H1 (cell line): ENCODE results near the gene NDUFB3. TPM values are rescaled to one million over a fixed set of nuclear protein-coding genes. Genes with fewer than 3 reads are reported as not detected.

Source experiments
- CTCF ChIA-PET: fragments of 300-600 bp; sonication (Branson Sonifier 250); formaldehyde crosslinking; loops from one replicate; lab custom pipeline; 2021; ENCODE audit not compliant: partially characterized antibody; lab: Charles Lee
- POLR2A ChIA-PET: fragments of 300-600 bp; sonication (Branson Sonifier 250); formaldehyde crosslinking; loops from one replicate; lab custom pipeline; 2021; ENCODE audit warnings: inconsistent platforms; ENCODE audit not compliant: partially characterized antibody; lab: Charles Lee
- DNase-seq, 2 experiments: peaks; one replicate each; pipeline versions ENCODE4 v3.0.0 to v3.0.0-alpha.2; 2010 to 2022; ENCODE audit warnings: low spot score in 2 of 2, low read depth in 1 of 2, mixed read lengths in 1 of 2
- FAIRE-seq: peaks from 2 replicates; lab custom pipeline; 2011; peaks lifted over from hg19 to GRCh38; lab: Jason Lieb, UNC
- H2AFZ ChIP-seq: 2 replicates; pipeline ENCODE4 v1.8.1; 2012; ENCODE audit warnings: low read length, inconsistent platforms
- H2AK5ac ChIP-seq: 2 replicates; pipeline ENCODE4 v1.6.1; 2013; ENCODE audit warnings: low read depth, low read length
- H2BK120ac ChIP-seq: replicated peaks from 2 replicates; pipeline ENCODE3; 2013; ENCODE audit warnings: low read depth, low read length, inconsistent platforms
- H2BK12ac ChIP-seq: 2 replicates; pipeline ENCODE4 v1.6.1; 2013; ENCODE audit warnings: low read depth, low read length
- H2BK15ac ChIP-seq: 2 replicates; pipeline ENCODE4 v1.6.1; 2013; ENCODE audit warnings: low read length
- H2BK20ac ChIP-seq: 2 replicates; pipeline ENCODE4 v1.6.1; 2013; ENCODE audit warnings: low read length
- H2BK5ac ChIP-seq: 2 replicates; pipeline ENCODE4 v1.6.1; 2013; ENCODE audit warnings: low read depth, low read length
- H3K14ac ChIP-seq: 2 replicates; pipeline ENCODE4 v1.6.1; 2013; ENCODE audit warnings: inconsistent platforms; ENCODE audit not compliant: insufficient read length
- H3K18ac ChIP-seq: 2 replicates; pipeline ENCODE4 v1.6.1; 2013; ENCODE audit warnings: low read length; ENCODE audit errors: extremely low read depth
- H3K23ac ChIP-seq: 2 replicates; pipeline ENCODE4 v1.6.1; 2013; ENCODE audit warnings: inconsistent platforms; ENCODE audit not compliant: insufficient read length
- H3K23me2 ChIP-seq: 2 replicates; pipeline ENCODE4 v1.6.1; 2013; ENCODE audit warnings: low read depth, low read length
- H3K27ac ChIP-seq: 2 replicates; pipeline ENCODE4 v1.6.1; 2011; ENCODE audit warnings: low read depth, low read length, inconsistent platforms
- H3K27me3 ChIP-seq, 4 experiments: replicated peaks in 1 of 4; 1 replicate in 1 of 4; 2 replicates in 3 of 4; pipeline versions ENCODE4 v1.6.1 to v1.8.1; 2011 to 2013; ENCODE audit warnings: low read length in 3 of 4, mild to moderate bottlenecking in 3 of 4, inconsistent platforms in 2 of 4, mixed read lengths in 2 of 4, moderate library complexity in 1 of 4; ENCODE audit not compliant: control insufficient read depth in 3 of 4, insufficient read depth in 3 of 4; ENCODE audit errors: extremely low read depth in 1 of 4
- H3K36me3 ChIP-seq, 4 experiments: 2 replicates each; pipeline versions ENCODE4 v1.6.1 to v1.8.1; 2011 to 2013; ENCODE audit warnings: mild to moderate bottlenecking in 4 of 4, low read length in 3 of 4, moderate library complexity in 2 of 4, control low read depth in 1 of 4, inconsistent platforms in 1 of 4; ENCODE audit not compliant: insufficient read depth in 4 of 4, control insufficient read depth in 2 of 4
- H3K4ac ChIP-seq: replicated peaks from 2 replicates; pipeline ENCODE3; 2013; ENCODE audit warnings: low read length, low read depth, mixed read lengths, inconsistent platforms; ENCODE audit not compliant: insufficient read length
- H3K4me1 ChIP-seq, 4 experiments: replicated peaks in 1 of 4; 1 replicate in 1 of 4; 2 replicates in 3 of 4; pipeline versions ENCODE4 v1.6.1 to v1.8.1; 2011 to 2013; ENCODE audit warnings: low read length in 3 of 4, inconsistent platforms in 2 of 4, mixed read lengths in 1 of 4; ENCODE audit not compliant: insufficient read depth in 4 of 4, control insufficient read depth in 3 of 4
- H3K4me2 ChIP-seq, 2 experiments: 2 replicates each; pipeline versions ENCODE4 v1.6.1 to v1.8.1; 2011 to 2013; ENCODE audit warnings: low read depth in 2 of 2, low read length in 2 of 2, control low read depth in 1 of 2, inconsistent platforms in 1 of 2, mild to moderate bottlenecking in 1 of 2; ENCODE audit not compliant: insufficient read depth in 1 of 2
- H3K4me3 ChIP-seq, 4 experiments: fragments of 200-600, 300-600 bp in 1 of 4; sonication (generic), shearing (Covaris generic), sonication (Bioruptor Twin) in 1 of 4; 2 replicates each; pipeline versions ENCODE4 v1.5.1 to v1.8.1; 2011 to 2016; ENCODE audit warnings: low read length in 4 of 4, low read depth in 3 of 4, control low read depth in 2 of 4, inconsistent platforms in 2 of 4, mild to moderate bottlenecking in 2 of 4, mixed read lengths in 1 of 4, moderate library complexity in 1 of 4; ENCODE audit not compliant: insufficient read depth in 2 of 4; ENCODE audit errors: extremely low read depth in 1 of 4
- H3K56ac ChIP-seq: replicated peaks from 2 replicates; pipeline ENCODE3; 2013; ENCODE audit warnings: low read depth, mild to moderate bottlenecking, mixed read lengths, low read length, inconsistent platforms; ENCODE audit not compliant: insufficient read length
- H3K79me1 ChIP-seq: 2 replicates; pipeline ENCODE4 v1.6.1; 2013; ENCODE audit warnings: low read depth, low read length, control low read depth
- H3K79me2 ChIP-seq, 2 experiments: 2 replicates each; pipeline versions ENCODE4 v1.6.1 to v1.8.1; 2012 to 2013; ENCODE audit warnings: low read length in 2 of 2, mild to moderate bottlenecking in 2 of 2, inconsistent platforms in 1 of 2; ENCODE audit not compliant: insufficient read depth in 2 of 2, control insufficient read depth in 1 of 2
- H3K9ac ChIP-seq, 4 experiments: replicated peaks in 1 of 4; 1 replicate in 1 of 4; 2 replicates in 3 of 4; pipeline versions ENCODE4 v1.6.1 to v1.8.1; 2011 to 2013; ENCODE audit warnings: low read depth in 3 of 4, low read length in 3 of 4, control low read depth in 2 of 4, mild to moderate bottlenecking in 2 of 4, moderate library complexity in 2 of 4, inconsistent platforms in 1 of 4; ENCODE audit errors: extremely low read depth in 1 of 4
- H3K9me3 ChIP-seq, 2 experiments: 2 replicates each; pipeline versions ENCODE4 v1.6.1 to v1.8.1; 2012 to 2013; ENCODE audit warnings: mild to moderate bottlenecking in 2 of 2, moderate library complexity in 2 of 2, control low read depth in 1 of 2, inconsistent platforms in 1 of 2, low read depth in 1 of 2, low read length in 1 of 2, mixed read lengths in 1 of 2; ENCODE audit not compliant: insufficient read depth in 2 of 2
- H4K20me1 ChIP-seq, 2 experiments: replicated peaks in 1 of 2; 2 replicates each; pipeline versions ENCODE3 to v1.8.1; 2011 to 2013; ENCODE audit warnings: inconsistent platforms in 2 of 2, low read length in 2 of 2, mild to moderate bottlenecking in 1 of 2; ENCODE audit not compliant: insufficient read depth in 2 of 2, control insufficient read depth in 1 of 2
- H4K5ac ChIP-seq: 2 replicates; pipeline ENCODE4 v1.6.1; 2013; ENCODE audit warnings: low read length, low read depth, mixed read lengths, inconsistent platforms; ENCODE audit not compliant: insufficient read length
- H4K8ac ChIP-seq: 2 replicates; pipeline ENCODE4 v1.8.0; 2013; ENCODE audit warnings: mild to moderate bottlenecking, moderate library complexity, low read length, inconsistent platforms; ENCODE audit not compliant: insufficient read depth; ENCODE audit errors: extremely low read depth
- H4K91ac ChIP-seq: replicated peaks from 2 replicates; pipeline ENCODE3; 2013; ENCODE audit warnings: low read length, mixed read lengths, inconsistent platforms; ENCODE audit not compliant: insufficient read length
- GTF2F1 ChIP-seq: IDR thresholded peaks from 2 replicates; pipeline ENCODE4 v1.6.1; 2012; ENCODE audit warnings: low read depth, low read length, improper control_type of control experiment, borderline replicate concordance
- HDAC6 ChIP-seq: IDR thresholded peaks from one replicate; pipeline ENCODE4 v1.7.1; 2012; ENCODE audit warnings: low read depth, mild to moderate bottlenecking, inconsistent platforms, low read length, moderate library complexity
- KDM1A ChIP-seq: fragments of 200-600, 300-600 bp; sonication (generic); IDR thresholded peaks from 2 replicates; pipeline ENCODE4 v1.7.1; 2016; ENCODE audit warnings: mild to moderate bottlenecking, low read length, borderline replicate concordance
- MAFK ChIP-seq: IDR thresholded peaks from 2 replicates; pipeline ENCODE4 v1.6.1; 2012; ENCODE audit warnings: low read depth, mild to moderate bottlenecking, improper control_type of control experiment, low read length
- RXRA ChIP-seq: IDR thresholded peaks from 2 replicates; pipeline ENCODE4 v1.6.1; 2011; ENCODE audit warnings: low read depth, mild to moderate bottlenecking, low read length, moderate library complexity; ENCODE audit not compliant: insufficient read depth
- SIN3A ChIP-seq, 2 experiments: IDR thresholded peaks in 1 of 2; conservative IDR thresholded peaks in 1 of 2; 2 replicates each; pipeline ENCODE4 v1.6.1; 2011 to 2012; ENCODE audit warnings: low read length in 2 of 2, improper control_type of control experiment in 1 of 2, low read depth in 1 of 2, mild to moderate bottlenecking in 1 of 2
- SIX5 ChIP-seq: IDR thresholded peaks from 2 replicates; pipeline ENCODE4 v1.6.1; 2011; ENCODE audit warnings: mild to moderate bottlenecking, low read depth, low read length
- SP4 ChIP-seq: IDR thresholded peaks from 2 replicates; pipeline ENCODE4 v1.6.1; 2012; ENCODE audit warnings: low read length, inconsistent platforms
- SUZ12 ChIP-seq: fragments of 200-600 bp; sonication (generic); IDR thresholded peaks from 2 replicates; pipeline ENCODE4 v1.6.1; 2012; ENCODE audit warnings: mild to moderate bottlenecking, inconsistent platforms, low read length, moderate library complexity, mixed read lengths
- TAF1 ChIP-seq: IDR thresholded peaks from 2 replicates; pipeline ENCODE4 v1.6.1; 2011; ENCODE audit warnings: mild to moderate bottlenecking, low read depth, low read length
- YY1 ChIP-seq: IDR thresholded peaks from 2 replicates; pipeline ENCODE4 v1.6.1; 2011; ENCODE audit warnings: low read depth, mild to moderate bottlenecking, low read length
- WGBS, 2 experiments: shearing (Covaris generic) in 1 of 2; methylation state at CpG; one replicate each; pipeline versions ENCODE4 v1.1.6 to v1.1.7; 2013 to 2015; ENCODE audit warnings: low lambda C conversion rate in 2 of 2, mixed read lengths in 2 of 2, inconsistent platforms in 1 of 2, low coverage in 1 of 2, missing lambda C conversion rate in 1 of 2; ENCODE audit not compliant: insufficient replicate concordance in 2 of 2, insufficient coverage in 1 of 2, insufficient read length in 1 of 2; ENCODE audit errors: extremely low coverage in 1 of 2, missing lambda C conversion rate in 1 of 2; 5-methylcytosine and 5-hydroxymethylcytosine counted together
- polyA plus RNA-seq, 7 experiments: library from polyadenylated mRNA; depleted of rRNA in 3 of 7; stranded (reverse) in 5 of 7; unstranded in 2 of 7; fragments of >200 nt in 5 of 7; fragments of 200-250 nt in 2 of 7; gene quantifications; 1 replicate in 5 of 7; 2 replicates in 1 of 7; 4 replicates in 1 of 7; pipeline versions ENCODE4 v1.2.1 to v1.2.3, GENCODE V29; 2011 to 2013; ENCODE audit warnings: missing spikeins in 2 of 7, mixed read lengths in 2 of 7
- total RNA-seq: library from RNA; stranded (reverse); fragmentation: NEBNext Ultra II Directional; extraction: Animal tissue kit (Norgen Biotek cat#: 25700); gene quantifications from 2 replicates; pipeline ENCODE4 v1.2.1, GENCODE V29; 2021
- TF ChIP-seq, protein P1 (sequence below): IDR thresholded peaks from 2 replicates; pipeline ENCODE4 v1.6.1; 2011; ENCODE audit warnings: low read depth, mild to moderate bottlenecking, low read length; ENCODE audit not compliant: insufficient read depth

NDUFB3 gene
- total and polyA plus RNA-seq, 2 of the 8 experiments (the other 6 are each of a cell fraction or from before 2014, with no cell fraction given), result 38.2 to 55.3 TPM

GRCh38 chr2:201122276-201122675 is 50.5 kb downstream of the NDUFB3 start:
- Histone ChIP-seq H3K9ac (no peak overlapping the region), H3K9me3 (no peaks in the 10 kb centered on the region), H3K4me2 (no peak overlapping the region), H3K27me3 (no peaks in the 10 kb centered on the region), H4K8ac (no peak overlapping the region), H3K4ac (no peak overlapping the region), H3K56ac (no peak overlapping the region), H2BK12ac (no peak overlapping the region), H2BK5ac (no peak overlapping the region), H3K79me2 (no peaks in the 10 kb centered on the region), H3K14ac (no peak overlapping the region), H2BK15ac (no peak overlapping the region), H2AK5ac (no peak overlapping the region), H2BK120ac (no peak overlapping the region), H4K20me1 (no peaks in the 10 kb centered on the region), H3K4me3 (no peak overlapping the region), H3K23ac (no peak overlapping the region)
- CTCF ChIA-PET, result interaction anchor here (0.6 to 1.4 kb wide), 4 partner anchors 7 to 252 kb away, joined by 3 to 4 read pairs (median 3); no protein-coding TSS in a partner anchor
- no peak for DNase-seq
- TF ChIP-seq GTF2F1 (no peak), MAFK (no peak), HDAC6 (no peak), YY1 (no peak), SIN3A (conservative IDR thresholded peaks at IDR 0.05 in 1 of 2, IDR thresholded peaks at IDR 0.05 in 1 of 2; ENCODE audit: low read depth in 1 of 2, low read length in 2 of 2) (no peak), SIX5 (no peak), TAF1 (no peak), RXRA (no peak), SUZ12 (no peak), SP4 (no peak), KDM1A (no peak)
- TF ChIP-seq, protein P1, sequence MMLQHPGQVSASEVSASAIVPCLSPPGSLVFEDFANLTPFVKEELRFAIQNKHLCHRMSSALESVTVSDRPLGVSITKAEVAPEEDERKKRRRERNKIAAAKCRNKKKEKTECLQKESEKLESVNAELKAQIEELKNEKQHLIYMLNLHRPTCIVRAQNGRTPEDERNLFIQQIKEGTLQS, result no peak
- TF ChIP-seq, all 59 proteins: peak for 0
- POLR2A ChIA-PET, result interaction anchor here (0.7 to 1.4 kb wide), 3 partner anchors 11 to 159 kb away, joined by 3 read pairs; partner anchors contain the start of gene ORC2
- peaks cover 5 to 9% (median 7%) of the 10 kb centered on the region in 4 experiments for H3K4me1 ChIP-seq
- H3K18ac ChIP-seq, result no peak overlapping the region
- H2AFZ ChIP-seq, result no peak overlapping the region
- no peaks in the 10 kb centered on the region for H3K36me3 ChIP-seq
- FAIRE-seq, result no peak
- H3K23me2 ChIP-seq, result 0 out of 2 replicates have a peak, but pooled peaks cover 3% of the 10 kb centered on the region
- no peaks in the 10 kb centered on the region for H3K79me1 ChIP-seq
- H3K27ac ChIP-seq, result no peak overlapping the region
- H4K91ac ChIP-seq, result no peak overlapping the region
- no peak overlapping the region for H4K5ac ChIP-seq
- H2BK20ac ChIP-seq, result no peak overlapping the region
- 92% methylated on average over 1 of the region's 1 CpG; no CpG with 5 or more reads in 1 of the 2 experiments for WGBS, 2 experiments
